Measurements from ENCODE around the gene COL8A1.
"Not testable (repeated sequence)": the region's sequence is repeated elsewhere in the genome, so short reads cannot be mapped to it uniquely, and the experiment has no call there.

COL8A1 gene

DNA sequence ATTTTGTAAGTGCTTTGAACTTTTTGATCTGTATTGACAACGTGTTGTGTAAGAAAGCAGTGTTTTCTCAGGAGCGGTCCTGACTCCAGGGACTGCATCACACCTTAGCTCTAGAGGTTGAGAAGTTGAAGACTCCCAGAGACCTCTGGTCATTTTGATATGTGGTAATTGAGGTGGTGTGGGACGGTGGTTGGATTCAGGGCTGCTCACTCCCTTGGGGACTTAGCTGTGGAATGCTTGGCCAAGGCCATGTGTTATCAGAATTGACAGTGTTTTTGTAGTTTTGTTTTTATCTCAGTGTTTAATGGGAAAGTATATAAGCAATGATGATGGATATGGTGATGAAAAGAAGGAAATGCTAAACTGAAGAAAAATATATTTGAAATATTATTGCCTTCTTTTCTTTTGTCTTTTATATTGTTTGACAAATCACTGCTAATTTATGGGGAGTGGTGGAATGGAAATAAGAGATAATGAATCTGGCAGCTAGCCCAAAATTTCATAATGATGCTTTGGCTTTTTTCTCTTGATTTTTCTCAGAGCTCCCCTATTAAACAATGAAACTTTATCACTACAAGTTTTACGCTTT lies 195.3 kb downstream of the COL8A1 start:
- peaks cover 0 to 100% (median 40%) of the 10 kb centered on the region in 11 experiments; a peak in 16 of 22 replicates for H4K20me1 ChIP-seq

GRCh38 chr3:99834211-99834957 lies 196.0 kb downstream of the COL8A1 start:
- no peak for TF ChIP-seq Cebpa-rat (IDR thresholded peaks at IDR 0.05)
- Histone ChIP-seq H3K4me2 (peak overlapping the region in 5 of 11 experiments; percentile 2 to 12 (median 6); a peak in 6 of 22 replicates), H3K9me3 (replicated peaks in 1 of 11) (no peaks in the 10 kb centered on the region), H3K27me3 (no peaks in the 10 kb centered on the region), H3K36me3 (peaks cover 0 to 4% (median 0%) of the 10 kb centered on the region in 11 experiments; a peak in 1 of 22 replicates), H3K4me1 (peaks cover 0 to 16% (median 10%) of the 10 kb centered on the region in 10 experiments; a peak in 12 of 20 replicates), H3K4me3 (no peak overlapping the region), H3K9ac (no peak overlapping the region), H4K20me1 (peaks cover 0 to 100% (median 34%) of the 10 kb centered on the region in 11 experiments; a peak in 14 of 22 replicates), H3K27ac (no peak overlapping the region)

More for the DNA sequence above, 195.3 kb downstream of the COL8A1 start:
- Histone ChIP-seq H3K9ac (0 out of 22 replicates have a peak overlapping the region, but pooled peaks of 1 of the 11 experiments have one; percentile 18), H3K4me3 (no peak overlapping the region), H3K27ac (no peak overlapping the region), H3K4me1 (peaks cover 0 to 16% (median 10%) of the 10 kb centered on the region in 10 experiments; a peak in 12 of 20 replicates), H3K9me3 (replicated peaks in 1 of 11) (no peaks in the 10 kb centered on the region), H3K4me2 (peak overlapping the region in 2 of 11 experiments; percentile 7 to 8; a peak in 3 of 22 replicates), H3K36me3 (peaks cover 0 to 4% (median 0%) of the 10 kb centered on the region in 11 experiments; a peak in 1 of 22 replicates), H3K27me3 (no peaks in the 10 kb centered on the region)
- no peak for TF ChIP-seq Cebpa-rat (IDR thresholded peaks at IDR 0.05)

GRCh38 chr3:99836681-99837080 lies 198.3 kb downstream of the COL8A1 start:
- Histone ChIP-seq H3K9me3 (replicated peaks in 1 of 11) (no peaks in the 10 kb centered on the region), H3K4me2 (no peak overlapping the region), H3K9ac (no peak overlapping the region), H4K20me1 (peaks cover 0 to 97% (median 31%) of the 10 kb centered on the region in 11 experiments; a peak in 14 of 22 replicates), H3K27ac (no peak overlapping the region), H3K36me3 (peaks cover 0 to 4% (median 0%) of the 10 kb centered on the region in 11 experiments; a peak in 1 of 22 replicates), H3K27me3 (no peaks in the 10 kb centered on the region), H3K4me3 (no peak overlapping the region), H3K4me1 (peaks cover 0 to 16% (median 10%) of the 10 kb centered on the region in 10 experiments; a peak in 12 of 20 replicates)
- no peak for TF ChIP-seq Cebpa-rat (IDR thresholded peaks at IDR 0.05)

DNA sequence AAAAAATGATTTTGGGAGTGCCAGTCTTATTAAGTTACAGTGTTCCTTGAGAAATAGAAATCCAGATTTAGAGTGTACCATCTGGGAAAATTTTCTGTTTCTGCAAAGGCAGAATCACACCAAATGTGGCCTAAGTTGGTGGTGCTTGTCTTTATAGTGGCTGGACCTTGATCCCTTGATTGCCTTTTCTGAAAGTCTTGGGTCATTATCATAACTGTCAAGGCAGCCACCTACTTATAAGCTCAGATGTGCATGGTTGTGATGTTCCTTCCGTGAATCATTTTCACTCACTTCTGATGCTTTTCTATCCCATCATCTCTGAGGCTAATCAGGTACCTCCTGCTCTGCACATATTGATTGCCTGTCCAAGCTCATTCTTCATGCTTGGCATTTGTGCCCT lies 199.3 kb downstream of the COL8A1 start:
- no peak overlapping the region for H3K4me2 ChIP-seq
- H3K27me3 ChIP-seq = no peaks in the 10 kb centered on the region
- peaks cover 0 to 97% (median 31%) of the 10 kb centered on the region in 11 experiments; a peak in 12 of 22 replicates for H4K20me1 ChIP-seq
- peaks cover 0 to 4% (median 0%) of the 10 kb centered on the region in 11 experiments; a peak in 1 of 22 replicates for H3K36me3 ChIP-seq
- no peak overlapping the region for H3K27ac ChIP-seq
- H3K9me3 ChIP-seq (replicated peaks in 1 of 11) = no peaks in the 10 kb centered on the region
- H3K4me3 ChIP-seq = no peak overlapping the region
- no peak overlapping the region for H3K9ac ChIP-seq
- no peak for TF ChIP-seq Cebpa-rat (IDR thresholded peaks at IDR 0.05)
- peaks cover 0 to 16% (median 10%) of the 10 kb centered on the region in 10 experiments; a peak in 12 of 20 replicates for H3K4me1 ChIP-seq

DNA sequence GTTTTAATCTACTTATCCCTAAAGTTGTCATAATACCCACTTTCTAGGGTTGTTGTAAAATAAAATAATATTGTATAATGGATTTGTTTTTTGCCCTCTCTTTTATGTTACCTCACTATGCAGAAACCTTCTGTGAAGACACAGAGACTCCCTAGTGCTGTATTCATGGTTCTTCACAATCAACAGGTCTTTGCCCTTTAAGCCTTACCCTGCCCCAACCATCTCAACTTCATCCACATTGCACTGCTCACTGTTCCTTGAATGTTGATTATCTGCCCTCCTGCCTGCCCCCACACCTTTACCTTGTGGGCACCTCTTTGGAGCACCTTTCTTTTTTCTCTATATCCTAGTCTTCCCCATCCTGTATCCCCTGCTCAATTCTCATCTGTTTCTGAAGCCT lies 200.4 kb downstream of the COL8A1 start:
- Histone ChIP-seq H3K36me3 (peaks cover 0 to 4% (median 0%) of the 10 kb centered on the region in 11 experiments; a peak in 1 of 22 replicates), H3K4me3 (no peak overlapping the region), H3K27ac (no peak overlapping the region), H3K4me2 (no peak overlapping the region), H3K9me3 (replicated peaks in 1 of 11) (no peaks in the 10 kb centered on the region), H3K9ac (no peak overlapping the region), H4K20me1 (peaks cover 0 to 97% (median 24%) of the 10 kb centered on the region in 11 experiments; a peak in 12 of 22 replicates), H3K4me1 (peaks cover 5 to 16% (median 12%) of the 10 kb centered on the region in 10 experiments), H3K27me3 (no peaks in the 10 kb centered on the region)
- no peak for TF ChIP-seq Cebpa-rat (IDR thresholded peaks at IDR 0.05)

GRCh38 chr3:99839613-99840012 lies 201.2 kb downstream of the COL8A1 start:
- H3K27me3 ChIP-seq = no peaks in the 10 kb centered on the region
- no peak overlapping the region for H3K9ac ChIP-seq
- H3K9me3 ChIP-seq (replicated peaks in 1 of 11) = no peaks in the 10 kb centered on the region
- H3K4me3 ChIP-seq = no peak overlapping the region
- H3K4me2 ChIP-seq = no peak overlapping the region
- H3K27ac ChIP-seq = no peak overlapping the region
- H4K20me1 ChIP-seq = peaks cover 0 to 97% (median 19%) of the 10 kb centered on the region in 11 experiments; a peak in 12 of 22 replicates
- peaks cover 0 to 4% (median 0%) of the 10 kb centered on the region in 11 experiments; a peak in 1 of 22 replicates for H3K36me3 ChIP-seq
- peaks cover 12 to 18% (median 14%) of the 10 kb centered on the region in 10 experiments for H3K4me1 ChIP-seq
- TF ChIP-seq Cebpa-rat (IDR thresholded peaks at IDR 0.05) = no peak

DNA sequence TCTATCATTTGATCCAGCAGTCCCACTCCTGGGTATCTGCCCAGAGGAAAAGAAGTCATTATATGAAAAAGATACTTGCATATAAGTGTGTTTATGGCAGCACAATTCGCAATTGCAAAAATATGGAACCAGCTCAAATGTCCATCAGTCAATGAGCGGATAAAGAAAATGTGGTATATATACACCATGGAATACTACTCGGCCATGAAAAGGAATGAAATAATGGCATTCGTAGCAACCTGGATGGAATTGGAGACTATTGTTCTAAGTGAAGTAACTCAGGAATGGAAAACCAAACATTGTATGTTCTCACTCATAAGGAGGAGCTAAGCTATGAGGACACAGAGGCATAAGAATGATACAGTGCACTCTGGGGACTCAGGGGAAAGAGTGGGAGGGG lies 203.6 kb downstream of the COL8A1 start:
- not testable (repeated sequence) for H3K36me3 ChIP-seq; H3K4me2 ChIP-seq; H3K27me3 ChIP-seq; H3K9me3 ChIP-seq (replicated peaks in 1 of 11); H3K4me3 ChIP-seq; H3K9ac ChIP-seq; H3K27ac ChIP-seq
- peaks cover 28 to 38% (median 35%) of the 10 kb centered on the region in 10 experiments for H3K4me1 ChIP-seq
- H4K20me1 ChIP-seq = peaks cover 0 to 93% (median 19%) of the 10 kb centered on the region in 11 experiments; a peak in 12 of 22 replicates

DNA sequence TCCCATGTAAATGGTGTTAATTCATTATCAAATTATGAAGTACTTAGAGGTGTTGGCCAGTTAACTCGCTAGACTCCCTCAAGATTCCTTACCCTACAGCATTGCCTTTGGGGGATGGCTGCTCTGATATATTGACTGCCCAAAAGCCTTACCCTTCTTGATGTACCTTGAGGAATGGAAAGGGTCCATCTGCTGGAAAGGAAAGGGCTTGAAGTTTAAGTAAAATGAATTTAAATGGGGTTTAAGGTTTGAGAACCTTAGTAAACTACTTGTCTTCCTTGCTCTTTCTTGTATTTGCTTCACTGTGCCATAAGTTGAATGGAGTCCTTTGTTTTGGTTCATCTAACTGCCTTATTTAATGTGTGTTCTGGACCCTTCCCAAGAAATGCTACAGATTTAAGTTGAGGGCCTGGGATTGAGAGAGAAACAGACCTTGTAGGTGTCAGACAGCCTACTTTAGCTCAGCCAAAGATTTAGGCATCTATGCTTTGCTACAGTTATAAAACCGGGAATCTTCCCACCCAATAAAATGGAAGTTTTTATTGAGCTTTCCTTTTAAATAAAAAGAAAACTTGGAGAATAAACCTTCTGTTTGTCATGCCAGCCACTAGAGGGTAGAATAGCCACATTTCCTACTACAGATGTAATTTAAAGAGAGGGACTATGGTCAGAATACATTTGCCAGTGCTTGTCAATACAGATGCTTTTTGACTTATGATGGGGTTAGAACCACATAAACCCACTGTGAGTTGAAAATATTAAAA lies 204.6 kb downstream of the COL8A1 start:
- Histone ChIP-seq H4K20me1 (peaks cover 0 to 83% (median 10%) of the 10 kb centered on the region in 11 experiments; a peak in 12 of 22 replicates), H3K4me2 (peak overlapping the region in 4 of 11 experiments; percentile 35 to 85 (median 80); a peak in 3 of 22 replicates), H3K4me3 (no peak overlapping the region)

More for the DNA sequence above, 204.6 kb downstream of the COL8A1 start:
- H3K9ac ChIP-seq = no peak overlapping the region
- no peaks in the 10 kb centered on the region for H3K27me3 ChIP-seq
- H3K9me3 ChIP-seq (replicated peaks in 1 of 11) = no peaks in the 10 kb centered on the region
- no peak for TF ChIP-seq Cebpa-rat (IDR thresholded peaks at IDR 0.05)
- H3K27ac ChIP-seq = no peak overlapping the region
- peaks cover 0 to 2% (median 0%) of the 10 kb centered on the region in 11 experiments; a peak in 1 of 22 replicates for H3K36me3 ChIP-seq
- peaks cover 28 to 44% (median 39%) of the 10 kb centered on the region in 10 experiments for H3K4me1 ChIP-seq

Data from BLaER1 treated with 17β-estradiol and CSF1 and Interleukin-3, amounts not matched to agents 10 nM and 100 nM (cell line).